GM10248 (cell line): Measurements from ENCODE around the gene SLC17A9.

Experiments
- CTCF ChIA-PET: fragments of 300-600 bp; sonication (Branson Sonifier 250); formaldehyde crosslinking; extraction: SDS; loops from one replicate; lab custom pipeline; 2021; ENCODE audit warnings: antibody characterized with exemption; lab: Yijun Ruan, JAX
- POLR2A ChIA-PET: fragments of 350-650 bp; sonication (Branson Sonifier 250); formaldehyde crosslinking; extraction: SDS; loops from one replicate; lab custom pipeline; 2020; ENCODE audit warnings: antibody characterized with exemption; lab: Yijun Ruan, JAX
- DNase-seq: peaks from one replicate; pipeline ENCODE4 v3.0.0; 2012; ENCODE audit errors: extremely low spot score
- TF ChIP-seq, protein P1 (sequence below): IDR thresholded peaks from 2 replicates; pipeline ENCODE4 v1.5.1; 2012; ENCODE audit warnings: mild to moderate bottlenecking, low read depth; ENCODE audit errors: extremely low read depth, missing control alignments, control extremely low read depth

Gene SLC17A9

GRCh38 chr20:62928246-62928939, 24.1 kb upstream of the SLC17A9 start:
- ChIA-PET POLR2A (interaction anchor here (1.4 kb wide), 1 partner anchor 12 kb away, joined by 5 read pairs; no protein-coding TSS in a partner anchor), CTCF (interaction anchor here (0.6 to 5.0 kb wide), 8 partner anchors 9 to 44 kb away, joined by 3 to 29 read pairs (median 8); partner anchors contain the start of gene GID8)
- TF ChIP-seq, protein P1, sequence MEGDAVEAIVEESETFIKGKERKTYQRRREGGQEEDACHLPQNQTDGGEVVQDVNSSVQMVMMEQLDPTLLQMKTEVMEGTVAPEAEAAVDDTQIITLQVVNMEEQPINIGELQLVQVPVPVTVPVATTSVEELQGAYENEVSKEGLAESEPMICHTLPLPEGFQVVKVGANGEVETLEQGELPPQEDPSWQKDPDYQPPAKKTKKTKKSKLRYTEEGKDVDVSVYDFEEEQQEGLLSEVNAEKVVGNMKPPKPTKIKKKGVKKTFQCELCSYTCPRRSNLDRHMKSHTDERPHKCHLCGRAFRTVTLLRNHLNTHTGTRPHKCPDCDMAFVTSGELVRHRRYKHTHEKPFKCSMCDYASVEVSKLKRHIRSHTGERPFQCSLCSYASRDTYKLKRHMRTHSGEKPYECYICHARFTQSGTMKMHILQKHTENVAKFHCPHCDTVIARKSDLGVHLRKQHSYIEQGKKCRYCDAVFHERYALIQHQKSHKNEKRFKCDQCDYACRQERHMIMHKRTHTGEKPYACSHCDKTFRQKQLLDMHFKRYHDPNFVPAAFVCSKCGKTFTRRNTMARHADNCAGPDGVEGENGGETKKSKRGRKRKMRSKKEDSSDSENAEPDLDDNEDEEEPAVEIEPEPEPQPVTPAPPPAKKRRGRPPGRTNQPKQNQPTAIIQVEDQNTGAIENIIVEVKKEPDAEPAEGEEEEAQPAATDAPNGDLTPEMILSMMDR: no peak
- DNase-seq: no peak

- TF ChIP-seq, protein P1: no peak
- POLR2A ChIA-PET: no interaction called here
- CTCF ChIA-PET: interaction anchor here (1.3 to 5.0 kb wide), 5 partner anchors 8 to 43 kb away, joined by 4 to 29 read pairs (median 20); partner anchors contain the start of gene GID8
- DNase-seq: peak; percentile 85
These were observed 23.4 kb upstream of the SLC17A9 start for GRCh38 chr20:62929051-62929538.

DNA sequence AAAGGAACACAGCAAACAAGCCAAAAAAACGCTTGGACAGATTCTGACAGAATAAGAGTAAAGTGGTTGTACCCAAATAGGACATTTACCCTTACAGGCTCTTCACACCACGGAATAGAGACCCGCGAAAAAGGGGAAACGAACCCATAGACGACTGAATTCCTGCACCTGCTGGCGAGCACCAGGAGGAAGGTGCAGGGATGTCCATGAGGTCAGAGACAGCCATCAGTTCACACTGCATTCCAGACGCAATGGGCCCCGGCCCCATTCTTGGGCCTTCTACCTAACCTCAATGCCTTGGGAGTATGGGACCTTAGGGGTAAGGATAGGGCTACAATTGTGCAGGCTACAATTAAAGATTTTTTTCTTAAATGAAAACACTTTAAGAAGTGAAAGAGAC, 21.0 kb upstream of the SLC17A9 start:
- ChIA-PET POLR2A (interaction anchor here (1.0 kb wide), 1 partner anchor 22 kb away, joined by 3 read pairs; no protein-coding TSS in a partner anchor), CTCF (no interaction called here)
- DNase-seq: no peak

DNA sequence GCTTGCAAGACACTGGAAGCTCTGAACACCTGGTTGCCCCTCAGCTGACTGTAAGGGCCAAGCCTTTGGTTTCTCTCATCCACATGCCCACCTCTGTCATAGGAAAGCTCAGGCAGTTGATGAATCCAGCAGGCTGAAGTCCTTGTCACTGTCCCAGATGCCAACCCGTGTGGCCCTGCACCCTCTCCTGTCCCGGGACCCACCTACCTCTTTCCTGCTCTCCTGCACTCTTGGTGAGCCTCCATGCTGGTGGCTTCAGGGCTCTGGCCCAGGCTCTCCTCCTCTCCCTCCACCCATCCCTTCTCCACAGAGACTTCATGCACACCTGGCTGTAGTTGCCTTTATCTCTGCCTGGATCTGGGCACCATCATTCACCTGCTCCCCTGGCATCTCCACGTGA, 18.5 kb upstream of the SLC17A9 start:
- ChIA-PET POLR2A (interaction anchor here (1.0 kb wide), 1 partner anchor 20 kb away, joined by 3 read pairs; no protein-coding TSS in a partner anchor), CTCF (interaction anchor here (0.8 to 4.0 kb wide), 8 partner anchors 9 to 39 kb away, joined by 3 to 21 read pairs (median 6); partner anchors contain the start of gene SLC17A9)
- DNase-seq: no peak
- TF ChIP-seq, protein P1: no peak

More for the DNA sequence above, 21.0 kb upstream of the SLC17A9 start:
- TF ChIP-seq, protein P1: no peak

GRCh38 chr20:62935204-62935967, 17.1 kb upstream of the SLC17A9 start:
- DNase-seq: no peak
- CTCF ChIA-PET: interaction anchor here (0.7 to 4.0 kb wide), 14 partner anchors 8 to 127 kb away, joined by 3 to 21 read pairs (median 6); partner anchors contain the start of gene SLC17A9
- TF ChIP-seq, protein P1: no peak
- POLR2A ChIA-PET: interaction anchor here (0.5 kb wide), 1 partner anchor 75 kb away, joined by 3 read pairs; no protein-coding TSS in a partner anchor
